Testis (tissue), 2 donors: ENCODE results near the gene KCNQ1.

Source experiments
- POLR2A ChIP-seq: fragments of 450-650 bp; IDR thresholded peaks from one replicate; pipeline ENCODE4 v1.6.1; 2017; ENCODE audit warnings: antibody characterized with exemption, mild to moderate bottlenecking, moderate library complexity
- TF ChIP-seq, protein P1 (sequence below), 3 experiments: fragments of 450-650 bp in 2 of 3; fragments of 200-600 bp in 1 of 3; sonication (generic) in 1 of 3; IDR thresholded peaks; one replicate each; pipeline ENCODE4 v1.5.1; 2016 to 2019; ENCODE audit warnings: antibody characterized with exemption in 3 of 3, mild to moderate bottlenecking in 2 of 3, moderate library complexity in 1 of 3

DNA sequence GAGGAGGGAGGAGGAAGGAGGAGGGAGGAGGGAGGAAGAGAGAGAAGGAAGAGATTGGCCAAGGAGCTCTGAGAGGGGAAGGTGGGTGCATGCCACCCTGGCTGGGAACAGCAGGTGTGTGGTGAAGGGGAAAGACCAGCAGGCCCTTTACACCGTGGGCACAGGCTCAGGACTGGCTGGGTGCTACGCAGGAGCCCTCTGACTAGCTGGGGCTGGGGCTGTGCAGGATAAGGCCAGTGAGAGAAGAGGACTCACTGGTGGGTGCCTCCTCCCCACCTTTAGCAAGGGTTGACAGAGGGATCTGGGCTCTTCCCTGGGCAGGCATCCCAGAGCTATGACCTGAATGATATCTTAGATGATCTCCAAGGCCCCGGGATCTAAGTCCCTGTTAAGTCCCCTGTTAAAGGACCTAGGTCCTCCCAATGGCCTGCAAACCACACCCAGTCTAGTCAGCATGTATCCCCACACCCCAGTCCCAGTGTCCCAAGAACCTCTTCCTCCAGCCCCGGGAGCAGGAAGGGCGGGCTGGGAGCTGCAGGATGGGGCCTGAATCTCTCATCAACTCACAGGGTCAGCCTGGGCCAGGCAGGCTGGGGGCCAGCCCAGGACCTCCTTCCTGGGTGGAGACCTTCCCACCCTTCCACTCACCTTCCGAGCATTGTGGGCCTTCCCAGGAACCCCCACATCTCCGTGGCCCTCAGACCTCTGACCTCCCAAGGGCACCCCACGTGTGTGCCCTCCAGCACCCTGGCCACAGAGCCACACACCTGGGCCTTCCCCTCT lies 385.4 kb downstream of the KCNQ1 start:
- TF ChIP-seq, protein P1, sequence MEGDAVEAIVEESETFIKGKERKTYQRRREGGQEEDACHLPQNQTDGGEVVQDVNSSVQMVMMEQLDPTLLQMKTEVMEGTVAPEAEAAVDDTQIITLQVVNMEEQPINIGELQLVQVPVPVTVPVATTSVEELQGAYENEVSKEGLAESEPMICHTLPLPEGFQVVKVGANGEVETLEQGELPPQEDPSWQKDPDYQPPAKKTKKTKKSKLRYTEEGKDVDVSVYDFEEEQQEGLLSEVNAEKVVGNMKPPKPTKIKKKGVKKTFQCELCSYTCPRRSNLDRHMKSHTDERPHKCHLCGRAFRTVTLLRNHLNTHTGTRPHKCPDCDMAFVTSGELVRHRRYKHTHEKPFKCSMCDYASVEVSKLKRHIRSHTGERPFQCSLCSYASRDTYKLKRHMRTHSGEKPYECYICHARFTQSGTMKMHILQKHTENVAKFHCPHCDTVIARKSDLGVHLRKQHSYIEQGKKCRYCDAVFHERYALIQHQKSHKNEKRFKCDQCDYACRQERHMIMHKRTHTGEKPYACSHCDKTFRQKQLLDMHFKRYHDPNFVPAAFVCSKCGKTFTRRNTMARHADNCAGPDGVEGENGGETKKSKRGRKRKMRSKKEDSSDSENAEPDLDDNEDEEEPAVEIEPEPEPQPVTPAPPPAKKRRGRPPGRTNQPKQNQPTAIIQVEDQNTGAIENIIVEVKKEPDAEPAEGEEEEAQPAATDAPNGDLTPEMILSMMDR (IDR thresholded peaks at IDR 0.05) = no peak
- no peak for TF ChIP-seq POLR2A
